Chondrocyte (in vitro differentiated cells): ENCODE measurements around the gene PTPRU. TPM values are rescaled to one million over a fixed set of nuclear protein-coding genes. Genes with fewer than 3 reads are reported as not detected.

ENCODE experiments used
- DNase-seq: peaks from one replicate; pipeline ENCODE4 v3.0.0; 2021; ENCODE audit warnings: mixed read lengths, low spot score
- H3K27ac Mint-ChIP-seq: one replicate; pipeline ENCODE4 v1.8.0; 2021; ENCODE audit warnings: mild to moderate bottlenecking, moderate library complexity, mixed read lengths; ENCODE audit not compliant: unreplicated experiment
- H3K27me3 Mint-ChIP-seq: 2 replicates; pipeline ENCODE4 v1.8.0; 2021; ENCODE audit warnings: low read depth, mixed read lengths
- H3K36me3 Mint-ChIP-seq: 2 replicates; pipeline ENCODE4 v1.8.0; 2021; ENCODE audit warnings: low read depth, mixed read lengths
- H3K4me1 Mint-ChIP-seq: 2 replicates; pipeline ENCODE4 v1.8.0; 2021; ENCODE audit warnings: low read depth, mild to moderate bottlenecking, mixed read lengths
- H3K4me3 Mint-ChIP-seq: one replicate; pipeline ENCODE4 v1.8.0; 2021; ENCODE audit warnings: mild to moderate bottlenecking, moderate library complexity, mixed read lengths; ENCODE audit not compliant: unreplicated experiment
- H3K9me3 Mint-ChIP-seq: 2 replicates; pipeline ENCODE4 v1.8.0; 2021; ENCODE audit warnings: low read depth, mixed read lengths
- total RNA-seq: library from RNA; stranded (reverse); gene quantifications from 3 replicates; pipeline ENCODE4 v1.2.1, GENCODE V29; 2021
- TF ChIP-seq, protein P1 (sequence below): fragments of 200-600 bp; sonication (generic); IDR thresholded peaks from 2 replicates; pipeline ENCODE4 v1.5.0; 2021; ENCODE audit warnings: antibody characterized with exemption, mild to moderate bottlenecking, moderate library complexity

Gene PTPRU
- total RNA-seq, 1 donor from 2014 or later, result 12.6 TPM

DNA sequence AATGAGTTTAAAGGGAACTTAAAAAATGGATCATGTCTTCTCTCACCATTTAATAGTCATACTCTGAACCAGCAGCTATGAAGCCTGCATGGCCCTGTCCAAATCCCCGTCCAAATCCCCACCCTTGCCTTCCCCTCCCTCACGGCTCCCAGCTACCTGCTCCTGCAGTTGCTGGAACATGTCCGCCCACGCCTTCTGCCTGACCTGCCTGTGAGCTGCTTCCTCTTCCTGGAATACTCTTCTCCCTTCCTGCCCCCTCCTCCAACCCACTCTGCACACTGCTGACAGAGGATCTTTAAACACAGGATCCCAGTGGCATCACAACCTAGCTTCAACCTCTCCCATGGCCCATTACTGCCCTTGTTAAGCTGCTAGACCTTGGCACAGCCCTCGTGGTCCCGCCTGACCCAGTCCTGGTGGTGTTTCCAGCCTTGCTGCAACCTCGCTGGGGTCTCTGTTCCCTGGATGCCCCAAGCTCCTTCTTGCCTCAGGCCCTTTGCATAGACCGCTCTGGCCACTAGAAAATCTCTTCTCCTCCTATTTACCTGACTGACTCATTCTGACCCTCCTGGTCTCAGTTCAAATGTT is 118.3 kb downstream of the PTPRU start:
- H3K27ac Mint-ChIP-seq, result no peak overlapping the region
- TF ChIP-seq, protein P1, sequence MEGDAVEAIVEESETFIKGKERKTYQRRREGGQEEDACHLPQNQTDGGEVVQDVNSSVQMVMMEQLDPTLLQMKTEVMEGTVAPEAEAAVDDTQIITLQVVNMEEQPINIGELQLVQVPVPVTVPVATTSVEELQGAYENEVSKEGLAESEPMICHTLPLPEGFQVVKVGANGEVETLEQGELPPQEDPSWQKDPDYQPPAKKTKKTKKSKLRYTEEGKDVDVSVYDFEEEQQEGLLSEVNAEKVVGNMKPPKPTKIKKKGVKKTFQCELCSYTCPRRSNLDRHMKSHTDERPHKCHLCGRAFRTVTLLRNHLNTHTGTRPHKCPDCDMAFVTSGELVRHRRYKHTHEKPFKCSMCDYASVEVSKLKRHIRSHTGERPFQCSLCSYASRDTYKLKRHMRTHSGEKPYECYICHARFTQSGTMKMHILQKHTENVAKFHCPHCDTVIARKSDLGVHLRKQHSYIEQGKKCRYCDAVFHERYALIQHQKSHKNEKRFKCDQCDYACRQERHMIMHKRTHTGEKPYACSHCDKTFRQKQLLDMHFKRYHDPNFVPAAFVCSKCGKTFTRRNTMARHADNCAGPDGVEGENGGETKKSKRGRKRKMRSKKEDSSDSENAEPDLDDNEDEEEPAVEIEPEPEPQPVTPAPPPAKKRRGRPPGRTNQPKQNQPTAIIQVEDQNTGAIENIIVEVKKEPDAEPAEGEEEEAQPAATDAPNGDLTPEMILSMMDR, result no peak
- H3K4me3 Mint-ChIP-seq, result no peak overlapping the region
- peaks cover 3% of the 10 kb centered on the region for H3K9me3 Mint-ChIP-seq
- peaks cover 2% of the 10 kb centered on the region for H3K36me3 Mint-ChIP-seq
- H3K27me3 Mint-ChIP-seq, result peaks cover 50% of the 10 kb centered on the region
- DNase-seq, result no peak
- H3K4me1 Mint-ChIP-seq, result no peaks in the 10 kb centered on the region

DNA sequence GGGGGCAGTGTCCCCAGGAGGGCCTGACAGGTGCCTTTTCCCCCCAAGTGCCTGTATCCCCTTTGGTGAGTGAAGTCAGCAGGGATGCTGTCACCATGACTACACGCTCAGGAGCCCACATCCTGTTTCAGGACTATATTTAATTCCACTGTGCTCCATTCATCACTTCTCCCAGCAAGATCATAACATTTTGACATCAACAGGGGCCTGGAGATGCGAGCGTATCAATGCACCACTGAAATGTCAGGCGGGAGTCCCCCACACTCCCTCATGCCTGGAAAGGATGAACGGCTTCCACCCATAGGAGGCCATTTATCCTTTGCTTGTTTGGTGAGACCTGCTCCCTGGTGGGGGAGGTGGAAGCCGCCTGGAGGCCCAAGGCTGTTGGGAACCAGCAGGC is 119.1 kb downstream of the PTPRU start:
- TF ChIP-seq, protein P1, result no peak
- H3K4me1 Mint-ChIP-seq, result no peaks in the 10 kb centered on the region
- H3K4me3 Mint-ChIP-seq, result no peak overlapping the region
- peaks cover 48% of the 10 kb centered on the region for H3K27me3 Mint-ChIP-seq
- peaks cover 2% of the 10 kb centered on the region for H3K36me3 Mint-ChIP-seq
- no peak overlapping the region for H3K27ac Mint-ChIP-seq
- H3K9me3 Mint-ChIP-seq, result peaks cover 3% of the 10 kb centered on the region
- DNase-seq, result no peak

DNA sequence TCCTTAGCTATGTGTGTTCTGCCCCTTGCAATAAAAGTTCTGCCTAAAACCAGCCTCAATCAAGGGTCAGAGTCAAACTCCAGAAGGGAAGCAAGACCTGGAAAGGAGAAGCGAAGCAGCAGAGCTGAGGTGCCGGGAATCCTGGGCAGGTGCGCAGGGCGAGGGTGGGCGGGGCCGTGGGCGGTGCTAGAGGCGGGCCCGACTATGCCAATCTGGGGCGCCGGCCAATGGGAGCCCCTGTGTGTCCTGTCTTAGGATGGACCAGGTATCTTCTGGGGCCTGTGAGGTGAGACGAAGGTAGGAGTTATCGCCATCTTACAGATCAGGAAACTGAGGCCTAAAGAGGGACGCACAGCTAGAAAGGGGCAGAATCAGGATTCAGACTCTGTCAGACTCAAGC is 120.3 kb downstream of the PTPRU start:
- Mint-ChIP-seq H3K27me3 (peaks cover 48% of the 10 kb centered on the region), H3K27ac (no peak overlapping the region), H3K4me3 (no peak overlapping the region), H3K36me3 (peaks cover 2% of the 10 kb centered on the region), H3K4me1 (no peaks in the 10 kb centered on the region), H3K9me3 (peaks cover 3% of the 10 kb centered on the region)
- TF ChIP-seq, protein P1, result no peak
- no peak for DNase-seq

DNA sequence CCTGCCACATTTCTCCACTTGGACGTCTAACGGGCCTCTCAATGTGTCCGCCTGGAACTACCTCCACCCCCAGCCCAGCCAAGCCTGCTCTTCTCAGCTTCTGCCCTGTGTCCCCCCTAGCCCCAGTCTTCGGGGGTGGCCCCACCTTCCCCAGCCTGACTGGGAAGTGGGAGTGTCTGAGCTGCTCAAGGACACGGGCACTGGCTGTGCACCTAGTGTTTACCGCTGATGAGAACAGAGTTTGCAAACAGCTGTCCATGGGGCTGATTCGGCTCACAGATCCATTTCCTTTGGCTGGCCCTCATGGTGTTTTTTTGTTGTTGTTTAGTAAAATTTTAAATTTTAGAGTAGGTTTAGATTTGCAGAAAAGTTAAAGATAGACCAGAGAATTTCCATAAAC is 121.1 kb downstream of the PTPRU start:
- no peaks in the 10 kb centered on the region for H3K4me1 Mint-ChIP-seq
- DNase-seq, result no peak
- TF ChIP-seq, protein P1, result no peak
- H3K27ac Mint-ChIP-seq, result no peak overlapping the region
- no peak overlapping the region for H3K4me3 Mint-ChIP-seq
- H3K9me3 Mint-ChIP-seq, result no peaks in the 10 kb centered on the region
- peaks cover 42% of the 10 kb centered on the region for H3K27me3 Mint-ChIP-seq
- no peaks in the 10 kb centered on the region for H3K36me3 Mint-ChIP-seq

DNA sequence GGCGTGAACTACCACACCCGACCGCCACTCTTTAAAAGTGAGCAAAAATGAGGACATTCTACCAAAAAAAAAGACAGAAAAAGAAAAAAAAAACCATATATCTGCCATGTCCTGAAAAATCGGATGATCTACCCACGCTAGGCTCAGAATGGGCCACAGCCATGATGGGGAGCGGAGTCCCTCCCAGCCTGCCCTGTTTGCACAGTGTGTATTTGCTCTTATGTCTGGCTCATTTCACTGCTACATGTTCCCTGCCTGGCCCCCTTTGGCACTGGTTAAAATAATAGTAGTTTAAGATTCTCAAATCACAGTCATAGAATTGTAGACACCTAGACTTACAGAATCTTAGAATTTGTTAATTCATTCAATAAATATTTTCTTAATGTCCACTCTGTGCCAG is 121.9 kb downstream of the PTPRU start:
- Mint-ChIP-seq H3K9me3 (no peaks in the 10 kb centered on the region), H3K4me3 (no peak overlapping the region), H3K36me3 (no peaks in the 10 kb centered on the region), H3K27me3 (peaks cover 36% of the 10 kb centered on the region), H3K27ac (no peak overlapping the region), H3K4me1 (no peaks in the 10 kb centered on the region)
- DNase-seq, result no peak
- TF ChIP-seq, protein P1, result no peak
